Measurements from ENCODE around the gene GMDS. TPM values are rescaled to one million over a fixed set of nuclear protein-coding genes. Genes with fewer than 3 reads are reported as not detected.

GMDS gene
- total RNA-seq, 2 donors from 2014 or later = 25.4 to 29.5 TPM

GRCh38 chr6:1766654-1767053 lies 478.8 kb downstream of the GMDS start:
- no peak for TF ChIP-seq CTCF (conservative IDR thresholded peaks at IDR 0.05)
- H3K4me3 Mint-ChIP-seq = no peak overlapping the region
- peaks cover 17% of the 10 kb centered on the region for H3K4me1 Mint-ChIP-seq

GRCh38 chr6:1765160-1765903 lies 480.1 kb downstream of the GMDS start:
- no peaks in the 10 kb centered on the region for H3K36me3 ChIP-seq (ENCODE audit: control insufficient read depth, insufficient read depth, low read length)
- no peaks in the 10 kb centered on the region for H3K27me3 ChIP-seq (ENCODE audit: control insufficient read depth, insufficient read depth, low read length, poor library complexity, severe bottlenecking)
- 90 to 95% methylated on average over 14 to 17 of the region's 17 CpGs for WGBS, 2 experiments (ENCODE audit: insufficient coverage in 1 of 2, insufficient read length in 1 of 2)
- TF ChIP-seq CTCF (conservative IDR thresholded peaks at IDR 0.05) = no peak
- Mint-ChIP-seq H3K9me3 (no peaks in the 10 kb centered on the region), H3K36me3 (ENCODE audit: low read depth) (no peaks in the 10 kb centered on the region), H3K4me3 (no peak overlapping the region), H3K27ac (no peak overlapping the region), H3K4me1 (peaks cover 20% of the 10 kb centered on the region), H3K27me3 (ENCODE audit: insufficient read depth) (no peaks in the 10 kb centered on the region)
- H3K27ac ChIP-seq (ENCODE audit: low read depth, low read length) = no peak overlapping the region
- no peak for DNase-seq
- no peaks in the 10 kb centered on the region for H3K9me3 ChIP-seq (ENCODE audit: control insufficient read depth, low read length)
- no peaks in the 10 kb centered on the region for H3K4me1 ChIP-seq (ENCODE audit: control insufficient read depth, insufficient read depth, low read length)
- H3K4me3 ChIP-seq (ENCODE audit: low read length) = no peak overlapping the region
- H3K9ac ChIP-seq (ENCODE audit: extremely low read depth, low read length, poor library complexity, severe bottlenecking) = no peak overlapping the region

More at GRCh38 chr6:1766654-1767053, 478.8 kb downstream of the GMDS start:
- Histone ChIP-seq H3K4me1 (ENCODE audit: control insufficient read depth, insufficient read depth, low read length) (no peaks in the 10 kb centered on the region), H3K9ac (ENCODE audit: extremely low read depth, low read length, poor library complexity, severe bottlenecking) (no peak overlapping the region), H3K4me3 (ENCODE audit: low read length) (no peak overlapping the region), H3K9me3 (ENCODE audit: control insufficient read depth, low read length) (no peaks in the 10 kb centered on the region), H3K27me3 (ENCODE audit: control insufficient read depth, insufficient read depth, low read length, poor library complexity, severe bottlenecking) (no peaks in the 10 kb centered on the region), H3K27ac (ENCODE audit: low read depth, low read length) (no peak overlapping the region), H3K36me3 (ENCODE audit: control insufficient read depth, insufficient read depth, low read length) (no peaks in the 10 kb centered on the region)
- Mint-ChIP-seq H3K27ac (no peak overlapping the region), H3K9me3 (no peaks in the 10 kb centered on the region), H3K36me3 (ENCODE audit: low read depth) (no peaks in the 10 kb centered on the region), H3K27me3 (ENCODE audit: insufficient read depth) (no peaks in the 10 kb centered on the region)
- DNase-seq = no peak
- WGBS, 2 experiments (ENCODE audit: insufficient coverage in 1 of 2, insufficient read length in 1 of 2) = 79% methylated on average over 7 of the region's 8 CpGs; no CpG with 5 or more reads in 1 of the 2 experiments

GRCh38 chr6:1764397-1764987 lies 480.9 kb downstream of the GMDS start:
- Mint-ChIP-seq H3K4me1 (peaks cover 25% of the 10 kb centered on the region), H3K27ac (no peak overlapping the region), H3K36me3 (ENCODE audit: low read depth) (no peaks in the 10 kb centered on the region), H3K4me3 (no peak overlapping the region), H3K9me3 (no peaks in the 10 kb centered on the region), H3K27me3 (ENCODE audit: insufficient read depth) (no peaks in the 10 kb centered on the region)
- Histone ChIP-seq H3K27ac (ENCODE audit: low read depth, low read length) (no peak overlapping the region), H3K27me3 (ENCODE audit: control insufficient read depth, insufficient read depth, low read length, poor library complexity, severe bottlenecking) (no peaks in the 10 kb centered on the region), H3K9me3 (ENCODE audit: control insufficient read depth, low read length) (no peaks in the 10 kb centered on the region), H3K4me3 (ENCODE audit: low read length) (no peak overlapping the region), H3K4me1 (ENCODE audit: control insufficient read depth, insufficient read depth, low read length) (no peaks in the 10 kb centered on the region), H3K9ac (ENCODE audit: extremely low read depth, low read length, poor library complexity, severe bottlenecking) (no peak overlapping the region), H3K36me3 (ENCODE audit: control insufficient read depth, insufficient read depth, low read length) (no peaks in the 10 kb centered on the region)
- no peak for DNase-seq
- TF ChIP-seq CTCF (conservative IDR thresholded peaks at IDR 0.05) = no peak
- WGBS, 2 experiments (ENCODE audit: insufficient coverage in 1 of 2, insufficient read length in 1 of 2) = 93 to 95% methylated on average over 8 to 9 of the region's 9 CpGs

Data from endodermal cell (in vitro differentiated cells).